Measurements from ENCODE around the gene C16orf96. TPM values are rescaled to one million over a fixed set of nuclear protein-coding genes. Genes with fewer than 3 reads are reported as not detected.

The C16orf96 gene
- total RNA-seq, 1 donor from 2014 or later: 0.45 TPM

- no peak for DNase-seq (ENCODE audit: low spot score in 2 of 2, unreplicated experiment in 2 of 2)
- Mint-ChIP-seq H3K27ac (no peak overlapping the region), H3K9me3 (no peaks in the 10 kb centered on the region), H3K27me3 (ENCODE audit: low read depth) (peaks cover 12% of the 10 kb centered on the region), H3K4me1 (no peaks in the 10 kb centered on the region), H3K36me3 (no peaks in the 10 kb centered on the region), H3K4me3 (no peak overlapping the region)
- TF ChIP-seq CTCF (IDR thresholded peaks at IDR 0.05; ENCODE audit: unreplicated experiment): no peak
Observed at GRCh38 chr16:4599037-4599436, 42.9 kb downstream of the C16orf96 start.

GRCh38 chr16:4599545-4599944, 43.4 kb downstream of the C16orf96 start:
- DNase-seq (ENCODE audit: low spot score in 2 of 2, unreplicated experiment in 2 of 2): no peak
- Mint-ChIP-seq H3K27me3 (ENCODE audit: low read depth) (peaks cover 12% of the 10 kb centered on the region), H3K4me3 (no peak overlapping the region), H3K4me1 (no peaks in the 10 kb centered on the region), H3K27ac (no peak overlapping the region), H3K9me3 (no peaks in the 10 kb centered on the region), H3K36me3 (no peaks in the 10 kb centered on the region)
- no peak for TF ChIP-seq CTCF (IDR thresholded peaks at IDR 0.05; ENCODE audit: unreplicated experiment)

- no peak for TF ChIP-seq CTCF (IDR thresholded peaks at IDR 0.05; ENCODE audit: unreplicated experiment)
- Mint-ChIP-seq H3K27me3 (ENCODE audit: low read depth) (peaks cover 9% of the 10 kb centered on the region), H3K9me3 (no peaks in the 10 kb centered on the region), H3K36me3 (no peaks in the 10 kb centered on the region), H3K4me3 (no peak overlapping the region), H3K27ac (no peak overlapping the region), H3K4me1 (no peaks in the 10 kb centered on the region)
- DNase-seq (ENCODE audit: low spot score in 2 of 2, unreplicated experiment in 2 of 2): no peak
Observed at GRCh38 chr16:4601036-4601863, 45.1 kb downstream of the C16orf96 start.

- Mint-ChIP-seq H3K27me3 (ENCODE audit: low read depth) (peaks cover 7% of the 10 kb centered on the region), H3K9me3 (no peaks in the 10 kb centered on the region), H3K36me3 (no peaks in the 10 kb centered on the region), H3K4me1 (no peaks in the 10 kb centered on the region), H3K27ac (no peak overlapping the region), H3K4me3 (no peak overlapping the region)
- TF ChIP-seq CTCF (IDR thresholded peaks at IDR 0.05; ENCODE audit: unreplicated experiment): no peak
- no peak for DNase-seq (ENCODE audit: low spot score in 2 of 2, unreplicated experiment in 2 of 2)
Observed at GRCh38 chr16:4601864-4602186, 45.7 kb downstream of the C16orf96 start.

- Mint-ChIP-seq H3K36me3 (no peaks in the 10 kb centered on the region), H3K27me3 (ENCODE audit: low read depth) (peaks cover 6% of the 10 kb centered on the region), H3K27ac (no peak overlapping the region), H3K4me1 (no peaks in the 10 kb centered on the region), H3K4me3 (no peak overlapping the region), H3K9me3 (no peaks in the 10 kb centered on the region)
- no peak for DNase-seq (ENCODE audit: low spot score in 2 of 2, unreplicated experiment in 2 of 2)
- no peak for TF ChIP-seq CTCF (IDR thresholded peaks at IDR 0.05; ENCODE audit: unreplicated experiment)
Observed at GRCh38 chr16:4602331-4602730, 46.2 kb downstream of the C16orf96 start.
